GM18519 (cell line): Measurements from ENCODE around the gene AHNAK2.
"Not testable (repeated sequence)": the region's sequence is repeated elsewhere in the genome, so short reads cannot be mapped to it uniquely, and the experiment has no call there.

Experiments
- ATAC-seq: cut with Tn5 transposase; IDR thresholded peaks from one replicate; pipeline ENCODE4 v1.9.1; 2021; ENCODE audit warnings: mild to moderate bottlenecking, moderate library complexity; ENCODE audit not compliant: unreplicated experiment, low FRiP score

Gene AHNAK2

DNA sequence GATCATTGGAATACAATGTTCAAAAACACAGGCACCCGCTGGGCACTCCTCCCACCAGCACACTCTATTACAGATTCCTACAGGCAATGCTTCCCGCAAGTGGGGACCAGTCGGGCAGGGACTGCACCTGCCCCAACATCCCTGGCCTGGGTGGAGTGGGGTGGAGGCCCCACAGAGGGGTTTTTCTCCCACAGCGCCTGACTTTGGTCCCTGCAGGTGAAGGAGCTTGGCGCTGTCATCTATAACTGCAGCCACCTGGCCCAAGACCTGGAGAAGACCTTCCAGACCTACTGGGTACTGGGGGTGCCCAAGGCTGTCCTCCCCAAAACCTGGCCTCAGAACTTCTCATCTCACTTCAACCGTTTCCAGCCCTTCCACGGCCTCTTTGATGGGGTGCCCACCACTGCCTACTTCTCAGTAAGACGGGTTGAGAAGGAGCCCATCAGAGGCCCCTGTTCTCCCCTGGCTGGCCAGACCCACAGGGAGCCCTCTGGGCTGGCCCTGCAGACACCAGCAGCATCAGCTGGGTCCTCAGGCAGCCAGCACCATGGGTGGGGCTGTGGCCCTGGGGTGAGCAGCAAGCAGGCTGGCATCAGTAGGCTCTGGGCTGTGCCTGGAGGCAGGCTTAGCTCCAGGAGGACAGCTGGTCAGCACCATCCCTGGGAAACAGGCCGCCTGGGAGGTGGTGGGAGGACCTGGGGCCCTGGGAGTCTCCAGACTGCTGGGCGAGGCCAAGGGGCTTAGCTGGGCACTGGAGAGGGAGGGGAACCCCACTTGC, 47.5 kb downstream of the AHNAK2 start:
- no peak for ATAC-seq

DNA sequence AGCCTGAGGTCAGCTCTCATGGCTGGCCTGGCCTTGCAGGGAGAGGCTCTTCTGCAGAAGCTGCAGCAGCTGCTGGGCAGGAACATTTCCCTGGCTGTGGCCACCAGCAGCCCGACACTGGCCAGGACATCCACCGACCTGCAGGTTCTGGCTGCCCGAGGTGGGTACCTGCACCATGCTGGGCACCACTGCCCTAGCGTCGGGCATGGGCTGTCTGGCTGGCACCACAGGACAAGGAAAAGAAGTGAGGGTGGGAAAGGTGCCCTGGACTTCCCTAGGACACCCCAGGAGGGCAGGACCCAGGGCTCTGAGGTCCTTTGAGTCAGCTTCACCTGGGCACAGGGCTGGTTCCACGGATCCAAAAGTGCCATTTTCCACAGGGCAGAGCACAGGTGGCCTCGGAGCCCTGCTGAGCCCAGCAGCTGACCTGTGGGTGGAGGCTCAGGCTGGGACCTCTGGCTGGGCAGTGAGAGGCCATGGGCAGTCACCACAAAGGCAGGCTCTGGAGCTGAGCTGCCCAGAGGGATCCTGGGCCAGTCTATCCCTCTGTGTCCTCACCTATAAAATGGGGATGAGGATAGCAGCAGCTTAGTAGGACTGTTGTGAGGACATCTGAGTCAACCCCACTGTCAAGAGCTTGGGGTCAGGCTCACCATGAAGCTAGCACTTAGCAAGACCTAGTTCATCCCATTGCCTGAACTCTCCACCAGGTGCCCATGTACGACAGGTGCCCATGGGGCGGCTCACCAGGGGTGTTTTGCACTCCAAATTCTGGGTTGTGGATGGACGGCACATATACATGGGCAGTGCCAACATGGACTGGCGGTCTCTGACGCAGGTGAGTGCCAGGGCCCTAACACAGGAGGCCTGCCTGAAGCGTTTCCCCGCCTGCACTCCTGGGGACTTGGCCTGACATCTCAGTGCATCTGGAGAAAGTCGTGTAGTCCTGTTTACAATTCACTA, 48.6 kb downstream of the AHNAK2 start:
- no peak for ATAC-seq

DNA sequence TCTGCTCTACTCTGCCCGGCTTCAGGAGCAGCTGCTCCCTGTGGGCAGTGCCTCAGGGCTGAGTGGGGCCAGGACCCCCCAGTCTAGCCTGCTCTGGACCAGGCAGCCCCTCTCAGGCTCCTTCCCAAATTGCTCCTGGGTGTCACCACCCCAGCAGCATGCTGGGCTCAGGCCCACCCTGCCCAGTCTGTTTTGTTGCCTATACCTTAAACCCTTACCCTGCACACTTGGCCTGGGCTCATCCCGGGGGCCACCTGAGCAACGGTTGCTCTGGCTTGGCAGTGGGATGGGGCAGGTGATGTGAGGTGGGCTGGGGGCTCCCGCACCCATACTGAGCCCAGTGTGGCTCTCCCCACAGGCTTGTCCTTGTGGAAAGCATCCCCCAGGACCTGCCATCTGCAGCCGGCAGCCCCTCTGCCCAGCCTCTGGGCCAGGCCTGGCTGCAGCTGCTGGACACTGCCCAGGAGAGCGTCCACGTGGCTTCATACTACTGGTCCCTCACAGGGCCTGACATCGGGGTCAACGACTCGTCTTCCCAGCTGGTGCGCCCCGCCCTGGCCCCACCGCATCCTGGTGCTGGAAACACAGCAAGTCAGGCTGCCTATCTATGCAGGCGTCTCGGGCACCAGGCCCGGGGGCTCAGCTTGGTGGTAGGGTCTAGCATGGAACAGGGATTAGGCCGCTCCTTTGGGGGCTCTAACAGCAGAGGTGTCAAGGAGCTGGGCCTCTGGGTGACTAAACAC, 49.6 kb downstream of the AHNAK2 start:
- no peak for ATAC-seq

DNA sequence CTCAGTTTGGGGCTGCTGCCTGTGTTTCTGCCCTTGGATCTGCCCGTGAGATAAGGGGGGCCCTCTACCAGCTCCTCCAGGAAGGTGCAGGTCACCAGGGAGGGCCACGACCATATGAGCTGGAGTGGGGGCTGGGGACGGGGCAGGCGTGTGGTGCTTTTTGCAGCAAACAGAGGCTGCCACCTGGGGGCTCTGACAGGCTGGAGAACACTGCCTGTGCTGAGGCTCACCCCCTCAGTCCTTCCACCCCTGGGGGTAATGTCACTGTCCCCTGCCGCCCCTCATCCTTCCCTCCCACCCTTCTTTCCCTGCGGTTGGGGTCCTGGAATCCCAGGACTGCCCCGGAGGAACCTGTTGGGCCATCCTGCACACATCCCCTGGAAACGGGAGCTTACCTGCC, 50.3 kb downstream of the AHNAK2 start:
- no peak for ATAC-seq

DNA sequence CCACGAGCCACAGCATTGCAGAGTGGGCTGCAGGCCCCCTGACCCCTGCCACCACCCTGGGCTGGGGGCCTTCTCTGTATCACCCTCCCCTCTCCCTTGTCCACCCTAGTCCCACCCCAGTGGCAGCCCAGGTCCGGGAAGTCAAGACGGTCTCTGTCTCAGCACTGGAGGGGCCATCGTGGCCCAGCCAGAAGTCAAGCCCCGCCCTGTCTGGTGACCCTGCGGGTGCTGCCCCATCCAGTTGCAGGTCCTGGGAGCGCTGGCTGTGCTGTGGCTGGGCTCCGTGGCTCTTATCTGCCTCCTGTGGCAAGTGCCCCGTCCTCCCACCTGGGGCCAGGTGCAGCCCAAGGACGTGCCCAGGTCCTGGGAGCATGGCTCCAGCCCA, 50.8 kb downstream of the AHNAK2 start:
- no peak for ATAC-seq

DNA sequence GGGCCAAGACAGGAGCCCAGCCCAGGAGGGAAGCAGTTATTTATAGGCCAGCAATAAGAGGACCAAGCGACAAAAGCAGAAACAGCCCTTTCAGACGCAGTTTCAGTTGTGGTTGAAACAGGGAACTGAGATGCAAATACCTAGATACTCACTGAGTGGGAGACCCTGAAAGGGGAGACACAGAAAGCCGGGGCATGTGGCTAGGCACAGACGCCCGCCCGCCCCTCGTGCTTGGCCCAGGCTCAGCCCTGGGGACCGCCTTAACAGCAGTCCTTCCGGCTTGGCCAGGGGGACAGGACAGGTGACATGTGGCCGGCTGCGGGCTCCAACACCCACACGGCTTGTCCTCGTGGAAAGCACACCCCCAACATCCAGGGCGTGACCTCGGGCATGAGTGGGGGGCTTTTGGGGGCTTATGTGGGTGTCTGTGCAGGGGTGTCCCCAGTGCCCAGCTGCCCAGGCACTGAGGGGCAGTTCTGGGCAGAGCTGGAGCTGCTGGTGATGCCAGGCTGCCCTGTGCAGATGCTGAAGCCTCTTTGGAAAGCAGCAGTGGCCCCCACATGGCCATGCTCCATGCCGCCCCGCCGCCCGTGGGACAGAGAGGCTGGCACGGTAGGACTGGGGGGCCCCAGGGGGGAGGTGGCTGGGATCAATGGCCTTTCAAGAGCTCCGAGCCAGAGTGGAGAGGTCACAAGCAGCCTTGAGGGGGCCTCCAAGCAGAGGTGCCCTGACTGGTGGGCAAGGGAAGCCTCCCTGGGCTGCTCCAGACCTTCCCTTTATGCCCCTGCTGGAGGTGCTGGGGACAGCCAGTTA, 51.3 kb downstream of the AHNAK2 start:
- ATAC-seq: peak; percentile 76

DNA sequence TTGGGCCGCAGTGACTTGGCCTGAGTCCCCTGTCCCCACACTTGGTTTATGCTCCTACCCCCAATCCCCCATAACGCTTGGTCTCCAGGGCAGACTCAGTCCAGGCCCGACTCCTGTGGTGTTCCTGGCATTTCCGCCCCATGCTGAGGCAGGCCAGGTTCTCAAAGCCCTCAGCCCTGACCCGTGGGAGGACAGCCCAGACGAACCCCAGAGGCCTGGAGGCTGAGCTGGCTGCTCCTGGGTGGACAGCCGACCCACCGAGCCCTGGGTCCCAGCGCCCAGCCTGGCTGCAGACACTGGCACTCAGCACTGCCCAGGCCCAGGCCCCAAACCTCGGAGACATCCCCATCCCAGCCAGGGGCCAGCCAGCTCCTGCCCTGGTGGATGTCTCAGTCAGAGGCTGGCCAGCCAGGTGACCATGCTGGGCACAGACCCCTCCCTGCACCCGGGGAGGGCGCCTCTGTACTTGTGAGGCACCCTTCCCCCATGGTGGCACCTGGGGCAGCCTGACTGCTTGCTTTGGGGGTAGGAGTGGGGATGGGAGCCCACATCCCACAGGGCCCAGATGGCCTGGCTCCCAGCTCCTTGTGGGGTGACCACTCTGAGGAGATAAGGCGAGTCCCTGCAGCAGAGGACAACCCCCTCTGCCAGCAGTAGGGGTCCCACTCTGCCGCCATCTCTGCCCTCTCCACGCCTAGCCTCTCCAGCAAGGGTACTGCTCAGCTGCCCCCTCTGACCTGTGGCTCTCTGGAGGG, 52.1 kb downstream of the AHNAK2 start:
- no peak for ATAC-seq

DNA sequence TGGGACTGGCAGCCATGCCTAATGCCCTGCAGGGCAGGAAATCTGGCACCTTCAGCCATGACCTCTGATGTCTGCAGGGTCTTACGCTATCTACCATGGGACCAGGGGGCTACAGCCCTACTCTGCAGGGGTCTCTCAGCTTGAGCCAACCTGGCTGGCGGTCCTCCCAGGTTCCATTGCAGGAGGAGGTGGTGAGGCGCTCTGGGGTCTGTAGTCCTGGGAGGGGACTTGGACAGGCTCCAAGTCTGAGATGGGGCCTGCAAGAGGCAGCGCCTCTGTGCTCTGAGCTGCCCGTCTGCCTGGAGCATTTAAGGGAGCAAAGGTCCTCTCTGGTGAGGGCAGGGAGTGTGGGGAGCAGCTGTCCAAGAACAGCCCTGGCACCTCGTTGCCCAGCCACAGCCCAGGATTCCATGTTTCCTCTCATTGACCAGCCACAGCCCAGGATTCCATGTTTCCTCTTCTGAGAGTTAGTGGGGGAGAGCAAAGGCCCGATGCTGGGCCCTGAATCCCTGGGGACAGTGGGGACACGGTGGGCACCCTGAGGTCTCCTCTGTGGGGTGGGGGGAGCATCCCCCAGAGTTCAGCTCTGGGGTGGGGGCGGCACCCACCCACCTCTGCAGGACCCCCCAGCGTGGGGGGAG, 52.8 kb downstream of the AHNAK2 start:
- no peak for ATAC-seq

DNA sequence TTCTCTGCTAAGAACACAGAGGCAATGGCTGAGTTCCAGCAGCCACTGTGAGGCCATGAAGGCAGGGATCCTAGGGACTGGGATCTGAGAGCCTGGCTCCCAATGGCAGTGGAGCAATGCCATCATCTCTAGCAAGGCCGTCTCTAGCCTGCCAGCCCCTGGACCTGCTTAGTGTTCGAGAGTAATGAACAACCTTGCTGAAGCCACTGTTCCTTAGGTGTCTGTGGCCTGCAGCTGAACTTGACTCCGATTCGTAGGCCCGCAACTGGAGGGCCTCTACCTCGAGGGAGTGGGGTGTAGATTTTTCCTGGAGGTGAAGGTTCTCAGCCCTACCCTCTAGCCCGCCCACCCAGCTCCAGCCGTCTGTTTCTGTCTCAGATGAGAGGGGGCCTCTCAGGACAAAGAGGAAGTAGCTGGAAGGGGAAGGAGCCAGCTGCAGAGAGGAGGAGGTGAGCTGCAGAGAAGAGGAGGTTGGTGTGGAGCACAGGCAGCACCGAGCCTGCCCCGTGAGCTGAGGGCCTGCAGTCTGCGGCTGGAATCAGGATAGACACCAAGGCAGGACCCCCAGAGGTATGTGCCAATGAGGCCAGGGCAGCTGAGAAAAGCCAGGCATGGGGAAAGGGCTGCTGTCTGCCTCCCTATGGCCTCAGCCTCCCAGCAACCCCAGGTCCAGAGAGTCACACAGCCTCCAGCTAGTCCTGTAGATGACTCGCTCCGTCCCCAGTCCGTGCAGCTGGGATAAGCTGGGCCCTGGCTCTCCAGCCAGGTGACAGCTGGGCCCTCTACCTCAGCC, 53.6 kb downstream of the AHNAK2 start, which contains the start of gene PLD4:
TSS of gene PLD4 (plus strand) at position 459 of the 793 bp plus-strand sequence. CDS start 2,262 bp downstream, outside the sequence.
- ATAC-seq: no peak

DNA sequence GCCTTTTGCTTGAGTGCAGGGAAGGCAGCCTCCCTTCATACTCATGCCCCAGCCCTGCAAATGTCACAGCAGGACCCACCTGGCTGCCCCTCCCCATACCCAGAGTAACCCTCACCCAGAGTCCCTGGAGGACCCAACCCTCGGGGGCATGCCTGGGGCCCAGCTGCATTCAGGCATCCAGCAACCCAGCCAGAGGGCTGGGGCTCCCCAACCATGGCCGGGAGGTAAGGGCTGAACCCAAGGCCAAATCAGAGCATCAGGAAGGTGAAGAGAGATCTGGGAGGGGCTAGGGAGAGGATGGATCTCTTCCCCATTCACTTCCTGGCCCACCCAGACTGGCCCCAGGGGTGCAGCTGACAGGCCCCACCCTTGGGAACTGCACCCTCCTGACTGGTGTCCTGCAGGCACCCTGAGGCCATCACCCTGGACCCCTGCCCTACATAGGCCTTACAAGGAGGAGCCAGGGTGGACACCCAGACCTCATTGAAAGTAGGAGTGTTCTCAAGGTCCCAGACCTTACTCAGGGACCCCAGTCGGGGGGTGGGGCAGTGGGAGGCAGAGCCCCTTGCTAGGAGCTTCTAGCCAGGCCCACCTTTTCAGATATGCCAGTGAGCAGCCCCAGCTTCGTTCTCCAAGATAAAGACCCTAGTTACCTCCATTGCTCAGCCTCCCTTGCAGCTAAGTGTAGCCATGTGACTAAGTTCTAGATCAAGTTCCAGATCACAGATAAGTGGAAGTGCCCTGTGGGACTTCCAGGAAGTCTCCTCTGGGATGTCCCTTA, 54.3 kb downstream of the AHNAK2 start:
- ATAC-seq: no peak

DNA sequence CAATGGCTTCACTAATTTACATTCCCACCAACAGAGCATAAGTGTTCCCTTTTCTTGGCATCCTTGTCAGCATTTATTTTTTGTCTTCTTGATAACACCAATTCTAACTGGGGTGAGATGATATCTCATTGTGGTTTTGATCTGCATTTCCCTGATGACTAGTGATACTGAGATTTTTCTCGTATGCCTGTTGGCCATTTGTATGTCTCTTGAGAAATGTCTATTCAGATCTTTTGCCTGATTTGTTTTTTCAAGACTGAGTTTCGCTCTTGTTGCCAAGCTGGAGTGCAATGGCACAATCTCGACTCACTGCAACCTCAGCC, 58.2 kb downstream of the AHNAK2 start:
- no peak for ATAC-seq

DNA sequence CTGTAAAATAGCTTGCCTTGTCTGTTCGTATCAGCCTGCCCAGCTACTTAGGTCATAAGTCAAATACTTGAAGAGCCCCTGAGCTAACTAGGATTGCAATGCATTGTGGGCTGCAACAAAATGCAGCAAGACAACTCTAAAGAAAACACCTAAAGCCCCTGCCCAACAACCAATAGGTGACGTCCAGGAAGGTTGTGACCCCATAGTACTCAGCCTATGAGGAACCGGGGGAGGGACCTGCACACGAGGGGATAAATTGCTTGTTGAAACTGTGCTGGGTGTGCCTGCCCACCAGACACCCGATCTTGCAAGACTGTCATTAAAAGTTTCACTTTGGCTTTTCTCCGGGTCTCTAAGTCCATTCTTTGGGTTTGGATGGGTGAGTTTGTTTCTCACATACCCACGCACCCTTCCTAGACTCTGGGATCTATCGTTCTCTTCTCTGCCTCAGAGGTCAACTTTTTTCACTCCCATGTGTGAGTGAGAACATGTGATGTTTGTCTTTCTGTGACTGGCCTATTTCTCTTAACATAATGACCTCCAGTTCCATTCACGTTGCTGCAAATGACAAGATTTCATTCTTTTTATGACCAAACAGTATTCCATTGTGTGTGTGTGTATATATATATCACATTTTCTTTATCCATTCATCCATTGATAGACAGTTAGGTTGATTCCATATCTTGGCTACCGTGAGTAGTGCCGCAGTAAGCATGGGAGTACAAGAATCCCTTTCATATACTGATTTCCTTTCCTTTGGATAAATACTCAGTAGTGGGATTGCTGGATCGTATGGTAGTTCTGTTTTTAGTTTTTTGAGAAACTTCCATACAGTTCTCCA, 58.8 kb downstream of the AHNAK2 start:
- ATAC-seq: not testable (repeated sequence)

DNA sequence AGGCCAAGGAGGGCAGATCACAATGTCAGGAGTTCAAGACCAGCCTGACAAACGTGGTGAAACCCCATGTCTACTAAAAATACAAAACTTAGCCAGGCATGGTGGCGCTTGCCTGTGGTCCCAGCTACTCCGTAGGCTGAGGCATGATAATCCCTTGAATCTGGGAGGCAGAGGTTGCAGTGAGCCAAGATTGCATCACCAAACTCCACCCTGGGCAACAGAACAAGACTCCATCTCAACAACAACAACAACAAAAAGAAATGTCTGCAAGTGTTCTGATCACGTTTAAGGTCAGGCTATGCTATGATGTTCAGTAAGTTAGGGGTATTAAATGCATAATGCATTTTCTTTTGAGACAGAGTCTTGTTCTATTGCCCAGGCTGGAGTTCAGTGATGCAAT, 60.2 kb downstream of the AHNAK2 start:
- no peak for ATAC-seq

DNA sequence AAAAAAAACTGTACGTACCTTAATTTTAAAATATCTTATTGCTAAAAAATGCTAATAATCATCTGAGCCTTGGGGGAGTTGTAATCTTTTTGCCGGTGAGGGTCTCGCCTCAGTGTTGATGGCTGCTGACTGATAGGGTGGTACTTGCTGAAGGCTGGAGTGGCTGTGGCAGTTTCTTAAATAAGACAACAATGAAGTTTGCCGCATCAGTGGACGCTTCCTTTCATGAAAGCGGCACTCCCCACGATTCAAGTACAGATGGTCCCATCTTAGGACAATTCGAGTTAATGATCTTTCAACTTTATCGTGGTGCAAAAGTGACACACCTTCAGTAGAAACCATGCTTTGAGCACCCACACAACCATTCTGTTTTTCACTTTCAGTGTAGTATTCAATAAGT, 61.1 kb downstream of the AHNAK2 start:
- no peak for ATAC-seq

DNA sequence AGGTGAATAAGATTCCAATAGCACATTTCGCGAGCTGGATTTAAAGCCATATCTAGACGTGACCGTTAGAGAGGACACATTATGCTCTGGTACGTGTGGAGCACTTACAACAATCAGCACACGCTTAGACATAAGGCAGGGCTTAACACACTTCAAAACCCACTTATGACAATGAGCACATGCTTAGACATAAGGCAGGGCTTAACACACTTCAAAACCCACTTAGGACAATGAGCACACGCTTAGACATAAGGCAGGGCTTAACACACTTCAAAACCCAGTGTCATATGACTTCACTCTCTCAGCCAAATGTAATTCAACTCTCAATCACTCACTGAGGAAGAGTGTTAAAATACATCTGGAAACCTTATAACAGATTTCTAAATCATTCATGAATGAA, 64.7 kb downstream of the AHNAK2 start:
- no peak for ATAC-seq

DNA sequence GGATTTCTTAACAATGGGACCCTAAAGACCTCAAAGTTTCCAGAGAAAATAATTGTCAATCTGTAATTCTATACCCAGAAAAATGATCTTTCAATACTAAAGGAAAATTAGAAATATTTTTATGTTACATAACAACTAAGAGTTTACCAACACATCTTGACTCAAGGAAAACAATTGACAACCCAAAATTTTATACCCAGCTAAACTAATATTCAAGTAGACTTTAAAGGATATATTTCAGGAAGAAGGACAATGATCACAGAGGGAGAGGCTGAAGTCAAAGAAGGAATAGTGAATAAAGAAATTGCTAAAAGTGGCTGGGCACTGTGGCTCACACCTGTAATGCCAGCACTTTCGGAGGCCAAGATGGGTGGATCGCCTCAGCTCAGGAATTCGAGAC, 66.1 kb downstream of the AHNAK2 start:
- no peak for ATAC-seq

DNA sequence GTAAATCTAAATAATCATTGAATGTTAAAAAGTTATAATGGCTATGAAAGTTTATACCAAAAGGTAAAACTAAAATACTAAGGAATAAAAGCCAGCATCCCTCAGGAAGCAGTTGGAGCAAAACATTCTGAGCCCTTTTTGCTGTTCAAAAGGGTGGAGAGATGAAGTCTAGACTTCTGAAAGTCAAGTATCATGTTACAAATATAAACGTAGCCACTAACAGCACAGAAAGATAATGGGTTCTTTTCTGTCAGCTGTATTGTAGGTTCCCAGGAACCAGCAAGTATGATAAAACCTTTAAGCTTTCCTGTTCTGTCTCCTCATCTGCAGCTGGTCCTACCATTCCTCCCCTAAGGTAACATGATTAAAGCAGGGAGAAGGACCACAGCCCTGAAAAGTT, 69.9 kb downstream of the AHNAK2 start:
- ATAC-seq: no peak
